GM23338 (cell line): ENCODE results near the gene GGA1. TPM values are rescaled to one million over a fixed set of nuclear protein-coding genes. Genes with fewer than 3 reads are reported as not detected.

Source experiments
- ATAC-seq: fragments of 200-7000 bp; cut with Tn5 transposase; 3 replicates; pipeline ENCODE4 v1.9.1; 2020
- DNase-seq: peaks from one replicate; pipeline ENCODE4 v3.0.0-alpha.2; 2015; ENCODE audit warnings: low spot score
- H2AFZ ChIP-seq: fragments of 200-600 bp; sonication (generic); 2 replicates; pipeline ENCODE4 v1.8.0; 2016; ENCODE audit warnings: antibody characterized with exemption, mild to moderate bottlenecking, moderate library complexity
- H3F3A ChIP-seq: fragments of 200-600 bp; sonication (generic); replicated peaks from 2 replicates; pipeline ENCODE4 v1.8.0; 2017; ENCODE audit warnings: antibody characterized with exemption, mixed run types, low read depth
- H3K27ac ChIP-seq: fragments of 200-600 bp; sonication (generic); 2 replicates; pipeline ENCODE4 v1.6.1; 2016; ENCODE audit warnings: low read depth
- H3K27me3 ChIP-seq: fragments of 200-600 bp; sonication (generic); 2 replicates; pipeline ENCODE4 v1.8.0; 2016; ENCODE audit warnings: mild to moderate bottlenecking, mixed run types, moderate library complexity; ENCODE audit not compliant: insufficient read depth
- H3K36me3 ChIP-seq: fragments of 200-600 bp; sonication (generic); 2 replicates; pipeline ENCODE4 v1.8.0; 2016; ENCODE audit warnings: mild to moderate bottlenecking; ENCODE audit not compliant: insufficient read depth
- H3K4me1 ChIP-seq: fragments of 200-600 bp; sonication (generic); 2 replicates; pipeline ENCODE4 v1.8.0; 2016; ENCODE audit warnings: mild to moderate bottlenecking, moderate library complexity; ENCODE audit not compliant: insufficient read depth
- H3K4me2 ChIP-seq: fragments of 200-600 bp; sonication (generic); 2 replicates; pipeline ENCODE4 v1.7.1; 2017; ENCODE audit warnings: mixed run types
- H3K4me3 ChIP-seq: fragments of 200-600 bp; sonication (generic); 2 replicates; pipeline ENCODE4 v1.6.1; 2016; ENCODE audit warnings: mixed run types
- H3K79me2 ChIP-seq: fragments of 200-600 bp; sonication (generic); replicated peaks from 2 replicates; pipeline ENCODE4 v1.8.0; 2017; ENCODE audit warnings: mild to moderate bottlenecking; ENCODE audit not compliant: insufficient read depth
- H3K9me2 ChIP-seq: fragments of 200-600 bp; sonication (generic); 2 replicates; pipeline ENCODE4 v1.8.0; 2017; ENCODE audit not compliant: insufficient read depth
- H4K20me1 ChIP-seq: fragments of 200-600 bp; sonication (generic); replicated peaks from 2 replicates; pipeline ENCODE4 v1.8.0; 2017; ENCODE audit warnings: mild to moderate bottlenecking; ENCODE audit not compliant: insufficient read depth
- H3K27ac Mint-ChIP-seq: 2 replicates; pipeline ENCODE4 v1.8.0; 2020; ENCODE audit warnings: inconsistent platforms, mild to moderate bottlenecking, moderate library complexity, mixed read lengths
- H3K27me3 Mint-ChIP-seq: 3 replicates; pipeline ENCODE4 v1.8.0; 2022; ENCODE audit warnings: low read depth, mild to moderate bottlenecking, moderate library complexity, mixed read lengths, inconsistent platforms; ENCODE audit not compliant: insufficient read depth, poor library complexity
- H3K36me3 Mint-ChIP-seq: 3 replicates; pipeline ENCODE4 v1.8.0; 2021; ENCODE audit warnings: low read depth, mild to moderate bottlenecking, inconsistent platforms, moderate library complexity, mixed read lengths
- H3K4me1 Mint-ChIP-seq: 3 replicates; pipeline ENCODE4 v1.8.0; 2020; ENCODE audit warnings: mild to moderate bottlenecking, inconsistent platforms, mixed read lengths
- H3K4me3 Mint-ChIP-seq: 3 replicates; pipeline ENCODE4 v1.8.0; 2021; ENCODE audit warnings: moderate library complexity, mild to moderate bottlenecking, inconsistent platforms, mixed read lengths
- H3K9me3 Mint-ChIP-seq: 3 replicates; pipeline ENCODE4 v1.8.0; 2020; ENCODE audit warnings: moderate library complexity, mild to moderate bottlenecking, inconsistent platforms, mixed read lengths
- CREB1 ChIP-seq: fragments of 250-450 bp; sonication (Bioruptor Pico); IDR thresholded peaks from 2 replicates; pipeline ENCODE4 v1.5.0; 2020; ENCODE audit warnings: low read depth, mild to moderate bottlenecking, moderate library complexity
- EZH2 ChIP-seq: fragments of 200-600 bp; sonication (generic); IDR thresholded peaks from one replicate; pipeline ENCODE4 v1.8.0; 2017; ENCODE audit warnings: antibody characterized with exemption, mild to moderate bottlenecking, low read depth; ENCODE audit not compliant: unreplicated experiment
- JUNB ChIP-seq: IDR thresholded peaks from one replicate; pipeline ENCODE4 v1.6.1; 2016; ENCODE audit warnings: antibody characterized with exemption; ENCODE audit not compliant: unreplicated experiment
- POLR2AphosphoS5 ChIP-seq: IDR thresholded peaks from 2 replicates; pipeline ENCODE4 v1.6.1; 2016; ENCODE audit warnings: antibody characterized with exemption, low read depth
- REST ChIP-seq: IDR thresholded peaks from one replicate; pipeline ENCODE4 v1.6.1; 2018; ENCODE audit warnings: antibody characterized with exemption; ENCODE audit not compliant: unreplicated experiment
- ZNF114 ChIP-seq: fragments of 250-450 bp; sonication (Bioruptor Pico); IDR thresholded peaks from 2 replicates; pipeline ENCODE4 v1.5.0; 2020; ENCODE audit warnings: mild to moderate bottlenecking, moderate library complexity
- ZNF331 ChIP-seq: fragments of 250-450 bp; sonication (Bioruptor Pico); IDR thresholded peaks from 2 replicates; pipeline ENCODE4 v1.5.0; 2020; ENCODE audit warnings: low read depth, mild to moderate bottlenecking, moderate library complexity
- polyA plus RNA-seq: library from polyadenylated mRNA; unstranded; fragments of >200 nt; fragmentation: Nextera tagmentation; extraction: Ambion mirVana; gene quantifications from 2 replicates; pipeline ENCODE4 v1.2.1, GENCODE V29; 2016
- total RNA-seq: library from RNA; depleted of rRNA; stranded (reverse); fragments of >200 nt; shearing (Covaris generic); gene quantifications from 2 replicates; pipeline ENCODE4 v1.2.3, GENCODE V29; 2014
- TF ChIP-seq, protein P1 (sequence below): fragments of 250-450 bp; sonication (Bioruptor Pico); IDR thresholded peaks from 2 replicates; pipeline ENCODE4 v1.5.0; 2020; ENCODE audit warnings: mild to moderate bottlenecking, moderate library complexity
- TF ChIP-seq, protein P2 (sequence below): IDR thresholded peaks from 2 replicates; pipeline ENCODE4 v1.6.1; 2016; ENCODE audit warnings: antibody characterized with exemption
- TF ChIP-seq, protein P3 (sequence below), 2 experiments: fragments of 200-600 bp in 1 of 2; sonication (generic) in 1 of 2; conservative IDR thresholded peaks; 2 replicates each; pipeline versions ENCODE4 v1.5.1 to v1.6.1; 2016 to 2017; ENCODE audit warnings: antibody characterized with exemption in 2 of 2, low read depth in 2 of 2, mild to moderate bottlenecking in 2 of 2, moderate library complexity in 1 of 2

Gene GGA1
- total and polyA plus RNA-seq, 2 experiments from 2014 or later, result 36.9 to 57.1 TPM

GRCh38 chr22:37578002-37578401, 30.6 kb upstream of the GGA1 start (continued):
- TF ChIP-seq, protein P1, sequence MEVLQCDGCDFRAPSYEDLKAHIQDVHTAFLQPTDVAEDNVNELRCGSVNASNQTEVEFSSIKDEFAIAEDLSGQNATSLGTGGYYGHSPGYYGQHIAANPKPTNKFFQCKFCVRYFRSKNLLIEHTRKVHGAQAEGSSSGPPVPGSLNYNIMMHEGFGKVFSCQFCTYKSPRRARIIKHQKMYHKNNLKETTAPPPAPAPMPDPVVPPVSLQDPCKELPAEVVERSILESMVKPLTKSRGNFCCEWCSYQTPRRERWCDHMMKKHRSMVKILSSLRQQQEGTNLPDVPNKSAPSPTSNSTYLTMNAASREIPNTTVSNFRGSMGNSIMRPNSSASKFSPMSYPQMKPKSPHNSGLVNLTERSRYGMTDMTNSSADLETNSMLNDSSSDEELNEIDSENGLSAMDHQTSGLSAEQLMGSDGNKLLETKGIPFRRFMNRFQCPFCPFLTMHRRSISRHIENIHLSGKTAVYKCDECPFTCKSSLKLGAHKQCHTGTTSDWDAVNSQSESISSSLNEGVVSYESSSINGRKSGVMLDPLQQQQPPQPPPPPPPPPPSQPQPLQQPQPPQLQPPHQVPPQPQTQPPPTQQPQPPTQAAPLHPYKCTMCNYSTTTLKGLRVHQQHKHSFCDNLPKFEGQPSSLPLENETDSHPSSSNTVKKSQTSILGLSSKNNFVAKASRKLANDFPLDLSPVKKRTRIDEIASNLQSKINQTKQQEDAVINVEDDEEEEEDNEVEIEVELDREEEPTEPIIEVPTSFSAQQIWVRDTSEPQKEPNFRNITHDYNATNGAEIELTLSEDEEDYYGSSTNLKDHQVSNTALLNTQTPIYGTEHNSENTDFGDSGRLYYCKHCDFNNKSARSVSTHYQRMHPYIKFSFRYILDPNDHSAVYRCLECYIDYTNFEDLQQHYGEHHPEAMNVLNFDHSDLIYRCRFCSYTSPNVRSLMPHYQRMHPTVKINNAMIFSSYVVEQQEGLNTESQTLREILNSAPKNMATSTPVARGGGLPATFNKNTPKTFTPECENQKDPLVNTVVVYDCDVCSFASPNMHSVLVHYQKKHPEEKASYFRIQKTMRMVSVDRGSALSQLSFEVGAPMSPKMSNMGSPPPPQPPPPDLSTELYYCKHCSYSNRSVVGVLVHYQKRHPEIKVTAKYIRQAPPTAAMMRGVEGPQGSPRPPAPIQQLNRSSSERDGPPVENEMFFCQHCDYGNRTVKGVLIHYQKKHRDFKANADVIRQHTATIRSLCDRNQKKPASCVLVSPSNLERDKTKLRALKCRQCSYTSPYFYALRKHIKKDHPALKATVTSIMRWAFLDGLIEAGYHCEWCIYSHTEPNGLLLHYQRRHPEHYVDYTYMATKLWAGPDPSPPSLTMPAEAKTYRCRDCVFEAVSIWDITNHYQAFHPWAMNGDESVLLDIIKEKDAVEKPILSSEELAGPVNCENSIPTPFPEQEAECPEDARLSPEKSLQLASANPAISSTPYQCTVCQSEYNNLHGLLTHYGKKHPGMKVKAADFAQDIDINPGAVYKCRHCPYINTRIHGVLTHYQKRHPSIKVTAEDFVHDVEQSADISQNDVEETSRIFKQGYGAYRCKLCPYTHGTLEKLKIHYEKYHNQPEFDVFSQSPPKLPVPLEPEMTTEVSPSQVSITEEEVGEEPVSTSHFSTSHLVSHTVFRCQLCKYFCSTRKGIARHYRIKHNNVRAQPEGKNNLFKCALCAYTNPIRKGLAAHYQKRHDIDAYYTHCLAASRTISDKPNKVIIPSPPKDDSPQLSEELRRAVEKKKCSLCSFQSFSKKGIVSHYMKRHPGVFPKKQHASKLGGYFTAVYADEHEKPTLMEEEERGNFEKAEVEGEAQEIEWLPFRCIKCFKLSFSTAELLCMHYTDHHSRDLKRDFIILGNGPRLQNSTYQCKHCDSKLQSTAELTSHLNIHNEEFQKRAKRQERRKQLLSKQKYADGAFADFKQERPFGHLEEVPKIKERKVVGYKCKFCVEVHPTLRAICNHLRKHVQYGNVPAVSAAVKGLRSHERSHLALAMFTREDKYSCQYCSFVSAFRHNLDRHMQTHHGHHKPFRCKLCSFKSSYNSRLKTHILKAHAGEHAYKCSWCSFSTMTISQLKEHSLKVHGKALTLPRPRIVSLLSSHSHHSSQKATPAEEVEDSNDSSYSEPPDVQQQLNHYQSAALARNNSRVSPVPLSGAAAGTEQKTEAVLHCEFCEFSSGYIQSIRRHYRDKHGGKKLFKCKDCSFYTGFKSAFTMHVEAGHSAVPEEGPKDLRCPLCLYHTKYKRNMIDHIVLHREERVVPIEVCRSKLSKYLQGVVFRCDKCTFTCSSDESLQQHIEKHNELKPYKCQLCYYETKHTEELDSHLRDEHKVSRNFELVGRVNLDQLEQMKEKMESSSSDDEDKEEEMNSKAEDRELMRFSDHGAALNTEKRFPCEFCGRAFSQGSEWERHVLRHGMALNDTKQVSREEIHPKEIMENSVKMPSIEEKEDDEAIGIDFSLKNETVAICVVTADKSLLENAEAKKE (CRISPR knock-in tag), result no peak
- TF ChIP-seq ZNF114 (CRISPR knock-in tag), result no peak
- no peak for TF ChIP-seq POLR2AphosphoS5
- TF ChIP-seq, protein P2, sequence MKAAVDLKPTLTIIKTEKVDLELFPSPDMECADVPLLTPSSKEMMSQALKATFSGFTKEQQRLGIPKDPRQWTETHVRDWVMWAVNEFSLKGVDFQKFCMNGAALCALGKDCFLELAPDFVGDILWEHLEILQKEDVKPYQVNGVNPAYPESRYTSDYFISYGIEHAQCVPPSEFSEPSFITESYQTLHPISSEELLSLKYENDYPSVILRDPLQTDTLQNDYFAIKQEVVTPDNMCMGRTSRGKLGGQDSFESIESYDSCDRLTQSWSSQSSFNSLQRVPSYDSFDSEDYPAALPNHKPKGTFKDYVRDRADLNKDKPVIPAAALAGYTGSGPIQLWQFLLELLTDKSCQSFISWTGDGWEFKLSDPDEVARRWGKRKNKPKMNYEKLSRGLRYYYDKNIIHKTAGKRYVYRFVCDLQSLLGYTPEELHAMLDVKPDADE, result no peak
- TF ChIP-seq EZH2, result no peak
- TF ChIP-seq, protein P3, sequence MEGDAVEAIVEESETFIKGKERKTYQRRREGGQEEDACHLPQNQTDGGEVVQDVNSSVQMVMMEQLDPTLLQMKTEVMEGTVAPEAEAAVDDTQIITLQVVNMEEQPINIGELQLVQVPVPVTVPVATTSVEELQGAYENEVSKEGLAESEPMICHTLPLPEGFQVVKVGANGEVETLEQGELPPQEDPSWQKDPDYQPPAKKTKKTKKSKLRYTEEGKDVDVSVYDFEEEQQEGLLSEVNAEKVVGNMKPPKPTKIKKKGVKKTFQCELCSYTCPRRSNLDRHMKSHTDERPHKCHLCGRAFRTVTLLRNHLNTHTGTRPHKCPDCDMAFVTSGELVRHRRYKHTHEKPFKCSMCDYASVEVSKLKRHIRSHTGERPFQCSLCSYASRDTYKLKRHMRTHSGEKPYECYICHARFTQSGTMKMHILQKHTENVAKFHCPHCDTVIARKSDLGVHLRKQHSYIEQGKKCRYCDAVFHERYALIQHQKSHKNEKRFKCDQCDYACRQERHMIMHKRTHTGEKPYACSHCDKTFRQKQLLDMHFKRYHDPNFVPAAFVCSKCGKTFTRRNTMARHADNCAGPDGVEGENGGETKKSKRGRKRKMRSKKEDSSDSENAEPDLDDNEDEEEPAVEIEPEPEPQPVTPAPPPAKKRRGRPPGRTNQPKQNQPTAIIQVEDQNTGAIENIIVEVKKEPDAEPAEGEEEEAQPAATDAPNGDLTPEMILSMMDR (conservative IDR thresholded peaks at IDR 0.05; ENCODE audit: low read depth in 2 of 2), result no peak
- no peak for TF ChIP-seq CREB1 (CRISPR knock-in tag)

GRCh38 chr22:37581504-37581903, 27.1 kb upstream of the GGA1 start:
- H2AFZ ChIP-seq, result no peak overlapping the region
- no peak overlapping the region for H3K4me2 ChIP-seq
- Mint-ChIP-seq H3K27ac (no peak overlapping the region), H3K9me3 (no peaks in the 10 kb centered on the region), H3K27me3 (peaks cover 1% of the 10 kb centered on the region), H3K36me3 (no peaks in the 10 kb centered on the region), H3K4me3 (no peak overlapping the region), H3K4me1 (peaks cover 9% of the 10 kb centered on the region)
- no peaks in the 10 kb centered on the region for H3K27me3 ChIP-seq
- ATAC-seq (no peak), DNase-seq (no peak)
- no peak overlapping the region for H3K4me3 ChIP-seq
- H3K4me1 ChIP-seq, result peaks cover 8% of the 10 kb centered on the region
- no peak overlapping the region for H3K27ac ChIP-seq
- no peaks in the 10 kb centered on the region for H3K9me2 ChIP-seq
- H3K79me2 ChIP-seq, result no peaks in the 10 kb centered on the region
- H3F3A ChIP-seq, result no peaks in the 10 kb centered on the region
- no peaks in the 10 kb centered on the region for H3K36me3 ChIP-seq
- no peaks in the 10 kb centered on the region for H4K20me1 ChIP-seq
- TF ChIP-seq CREB1 (CRISPR knock-in tag) (no peak), ZNF331 (CRISPR knock-in tag) (no peak), ZNF114 (CRISPR knock-in tag) (no peak), EZH2 (no peak), JUNB (no peak), POLR2AphosphoS5 (no peak), REST (no peak)
- TF ChIP-seq, protein P2, result no peak
